ENCODE measurements around the gene GALNT2.

The GALNT2 gene

DNA sequence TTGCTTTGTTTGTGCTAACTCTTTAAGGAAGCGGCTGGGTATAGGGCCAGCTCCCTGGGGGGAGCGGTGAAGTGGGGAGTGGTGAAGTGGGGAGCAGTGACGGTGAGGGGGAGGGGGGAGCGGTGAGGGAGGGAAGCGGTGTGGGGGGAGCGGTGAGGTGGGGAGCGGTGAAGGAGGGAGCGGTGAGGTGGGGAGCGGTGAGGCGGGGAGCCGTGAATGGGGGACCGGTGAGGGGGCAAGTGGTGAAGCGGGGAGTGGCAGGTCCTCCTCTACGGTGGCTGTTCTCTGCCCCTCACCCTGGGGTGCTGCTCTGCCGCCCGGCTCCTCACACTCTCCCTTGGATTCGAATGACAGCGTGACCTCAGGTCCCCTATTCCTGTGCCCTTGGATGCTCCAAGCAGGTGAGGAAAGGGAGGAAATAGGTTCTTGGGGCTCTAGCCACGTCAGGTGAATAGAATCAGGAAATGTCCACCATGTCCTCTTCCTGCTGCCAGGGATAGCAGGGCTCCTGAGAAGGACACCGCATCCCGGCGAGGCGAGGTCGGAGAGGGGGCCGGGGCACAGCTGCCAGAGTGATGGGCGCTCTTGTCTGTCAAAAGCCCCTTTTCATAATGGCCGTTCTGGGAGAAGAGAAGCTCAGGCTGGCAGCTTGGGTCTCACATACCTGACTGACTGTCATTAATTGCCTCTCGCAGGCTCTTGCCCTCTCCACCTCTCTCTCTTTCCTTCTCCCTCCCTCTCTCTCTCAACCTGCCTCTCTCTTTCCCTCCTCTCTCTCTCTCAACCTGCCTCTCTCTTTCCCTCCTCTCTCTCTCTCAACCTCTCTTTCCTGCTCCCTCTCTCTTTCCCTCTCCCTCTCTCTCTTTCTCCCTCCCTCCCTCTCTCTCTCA lies 224.9 kb downstream of the GALNT2 start:
- H3K4me3 ChIP-seq (ENCODE audit: low read length in 2 of 2): no peak overlapping the region
- H3K36me3 ChIP-seq (ENCODE audit: control insufficient read depth in 2 of 2, insufficient read depth in 2 of 2, low read length in 2 of 2): no peaks in the 10 kb centered on the region
- no peak overlapping the region for H3K27ac ChIP-seq (ENCODE audit: low read length)
- H3K9me3 ChIP-seq (ENCODE audit: control insufficient read depth in 2 of 2, low read length in 2 of 2): no peaks in the 10 kb centered on the region
- H3K4me1 ChIP-seq (ENCODE audit: control insufficient read depth, insufficient read depth, low read length): no peaks in the 10 kb centered on the region
- peaks cover 7 to 20% of the 10 kb centered on the region in 2 donors for H3K27me3 ChIP-seq (ENCODE audit: control insufficient read depth in 1 of 2, insufficient read depth in 2 of 2, low read length in 2 of 2)
- H3K9ac ChIP-seq (ENCODE audit: low read length in 2 of 2): no peak overlapping the region

- peaks cover 7 to 20% of the 10 kb centered on the region in 2 donors for H3K27me3 ChIP-seq (ENCODE audit: control insufficient read depth in 1 of 2, insufficient read depth in 2 of 2, low read length in 2 of 2)
- no peaks in the 10 kb centered on the region for H3K36me3 ChIP-seq (ENCODE audit: control insufficient read depth in 2 of 2, insufficient read depth in 2 of 2, low read length in 2 of 2)
- H3K4me3 ChIP-seq (ENCODE audit: low read length in 2 of 2): no peak overlapping the region
- H3K27ac ChIP-seq (ENCODE audit: low read length): no peak overlapping the region
- H3K4me1 ChIP-seq (ENCODE audit: control insufficient read depth, insufficient read depth, low read length): no peaks in the 10 kb centered on the region
- H3K9me3 ChIP-seq (ENCODE audit: control insufficient read depth in 2 of 2, low read length in 2 of 2): no peaks in the 10 kb centered on the region
- H3K9ac ChIP-seq (ENCODE audit: low read length in 2 of 2): no peak overlapping the region
Measured at GRCh38 chr1:230292689-230293389, 225.8 kb downstream of the GALNT2 start.

- Histone ChIP-seq H3K4me1 (ENCODE audit: control insufficient read depth, insufficient read depth, low read length) (no peaks in the 10 kb centered on the region), H3K27ac (ENCODE audit: low read length) (no peak overlapping the region), H3K9me3 (ENCODE audit: control insufficient read depth in 2 of 2, low read length in 2 of 2) (no peaks in the 10 kb centered on the region), H3K27me3 (ENCODE audit: control insufficient read depth in 1 of 2, insufficient read depth in 2 of 2, low read length in 2 of 2) (peaks cover 7 to 20% of the 10 kb centered on the region in 2 donors), H3K9ac (ENCODE audit: low read length in 2 of 2) (no peak overlapping the region), H3K4me3 (ENCODE audit: low read length in 2 of 2) (no peak overlapping the region), H3K36me3 (ENCODE audit: control insufficient read depth in 2 of 2, insufficient read depth in 2 of 2, low read length in 2 of 2) (no peaks in the 10 kb centered on the region)
Measured at GRCh38 chr1:230293390-230293700, 226.3 kb downstream of the GALNT2 start.

GRCh38 chr1:230295367-230295766 lies 228.3 kb downstream of the GALNT2 start:
- H3K27ac ChIP-seq (ENCODE audit: low read length): no peak overlapping the region
- H3K36me3 ChIP-seq (ENCODE audit: control insufficient read depth in 2 of 2, insufficient read depth in 2 of 2, low read length in 2 of 2): no peaks in the 10 kb centered on the region
- peaks cover 5 to 13% of the 10 kb centered on the region in 2 donors for H3K27me3 ChIP-seq (ENCODE audit: control insufficient read depth in 1 of 2, insufficient read depth in 2 of 2, low read length in 2 of 2)
- H3K9ac ChIP-seq (ENCODE audit: low read length in 2 of 2): no peak overlapping the region
- no peaks in the 10 kb centered on the region for H3K4me1 ChIP-seq (ENCODE audit: control insufficient read depth, insufficient read depth, low read length)
- no peak overlapping the region for H3K4me3 ChIP-seq (ENCODE audit: low read length in 2 of 2)
- H3K9me3 ChIP-seq (ENCODE audit: control insufficient read depth in 2 of 2, low read length in 2 of 2): no peaks in the 10 kb centered on the region

DNA sequence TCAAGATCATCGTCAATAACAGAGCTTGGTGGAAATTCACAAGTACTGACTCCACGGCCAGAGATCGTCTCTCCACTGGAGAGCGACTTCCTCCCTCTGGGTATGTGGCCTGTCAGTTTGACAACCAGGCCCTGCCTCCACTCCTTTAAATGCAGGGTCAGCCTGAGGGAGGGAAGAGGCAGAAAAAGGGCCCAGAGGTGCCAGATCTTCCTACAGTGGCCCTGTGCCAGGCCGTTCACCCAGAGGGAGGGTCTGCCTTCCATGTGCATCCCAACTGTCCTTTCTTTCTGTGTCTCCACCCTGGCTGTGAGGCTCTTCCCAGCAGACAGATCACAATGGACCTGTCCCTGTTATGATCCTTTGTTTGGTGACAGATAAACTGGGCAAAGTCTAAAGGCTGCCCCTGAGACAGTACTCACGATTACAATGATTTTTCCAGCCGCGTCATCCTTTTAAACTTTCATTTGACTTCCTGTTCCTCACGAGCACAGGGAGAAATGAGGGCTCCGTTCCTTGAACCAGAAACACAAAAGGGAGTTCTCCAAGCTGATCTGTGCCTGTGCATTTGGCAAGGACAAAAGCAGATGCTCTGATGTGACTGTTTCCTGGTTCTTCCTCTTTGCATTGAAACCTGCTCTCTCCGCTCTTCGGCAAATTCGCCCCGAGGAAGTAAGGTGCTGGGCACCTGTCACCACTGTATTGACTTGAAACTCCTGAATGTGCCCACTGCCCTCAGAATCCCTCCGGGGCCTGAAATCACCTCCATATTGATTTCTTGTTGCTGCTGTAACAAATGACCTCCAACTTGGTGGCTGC lies 232.4 kb downstream of the GALNT2 start:
- H3K4me1 ChIP-seq (ENCODE audit: control insufficient read depth, insufficient read depth, low read length): no peaks in the 10 kb centered on the region
- no peak overlapping the region for H3K9ac ChIP-seq (ENCODE audit: low read length in 2 of 2)
- H3K27me3 ChIP-seq (ENCODE audit: control insufficient read depth in 1 of 2, insufficient read depth in 2 of 2, low read length in 2 of 2): no peaks in the 10 kb centered on the region
- no peaks in the 10 kb centered on the region for H3K36me3 ChIP-seq (ENCODE audit: control insufficient read depth in 2 of 2, insufficient read depth in 2 of 2, low read length in 2 of 2)
- H3K27ac ChIP-seq (ENCODE audit: low read length): no peak overlapping the region
- no peaks in the 10 kb centered on the region for H3K9me3 ChIP-seq (ENCODE audit: control insufficient read depth in 2 of 2, low read length in 2 of 2)
- no peak overlapping the region for H3K4me3 ChIP-seq (ENCODE audit: low read length in 2 of 2)

DNA sequence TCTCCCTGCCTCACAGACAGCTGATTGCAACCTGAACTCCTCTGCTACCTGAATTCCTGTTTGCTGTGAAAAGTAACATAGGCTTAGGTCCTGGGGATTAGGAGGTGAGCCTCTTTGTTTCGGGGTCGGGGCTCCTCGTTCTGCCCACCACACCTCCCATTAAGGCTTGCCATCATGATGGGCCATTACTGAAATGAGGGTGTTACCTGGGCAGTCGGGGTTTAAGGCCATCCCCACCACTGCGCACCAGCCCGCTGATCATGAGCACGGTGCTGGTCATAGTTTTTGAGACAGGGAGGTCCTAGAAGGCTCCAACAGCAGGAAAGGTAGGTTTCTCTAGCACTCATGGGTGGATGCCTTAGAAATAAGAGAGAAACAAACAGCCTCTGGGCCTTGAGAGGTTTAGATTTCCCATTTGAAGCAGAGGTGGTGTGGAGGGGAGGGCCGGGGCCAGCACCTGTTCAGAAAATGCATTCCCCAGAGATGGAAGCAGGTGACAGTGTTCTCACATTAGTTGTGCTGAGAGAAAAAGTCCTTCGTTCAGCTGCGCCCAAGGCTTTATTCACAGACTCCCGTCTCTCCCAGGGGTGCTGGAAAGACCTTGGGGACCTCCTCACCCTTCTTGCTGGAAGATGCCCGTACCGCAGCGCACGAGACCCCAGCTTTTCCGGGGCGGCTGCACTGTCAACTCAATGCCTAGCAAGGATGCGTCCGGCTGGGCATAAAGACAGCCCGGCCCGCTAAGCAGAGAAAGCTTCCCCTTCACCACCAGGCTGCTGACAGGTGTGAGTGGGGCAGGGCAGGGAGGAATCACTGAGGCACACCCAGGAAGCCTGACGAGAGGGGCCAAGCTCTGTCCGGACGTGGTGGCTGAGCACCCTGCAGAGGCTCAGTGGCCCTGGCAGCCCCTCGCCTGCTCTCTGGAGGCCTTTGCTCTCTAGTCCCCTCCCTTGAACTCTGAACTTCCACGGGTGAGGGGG lies 233.6 kb downstream of the GALNT2 start:
- no peaks in the 10 kb centered on the region for H3K27me3 ChIP-seq (ENCODE audit: control insufficient read depth in 1 of 2, insufficient read depth in 2 of 2, low read length in 2 of 2)
- no peaks in the 10 kb centered on the region for H3K9me3 ChIP-seq (ENCODE audit: control insufficient read depth in 2 of 2, low read length in 2 of 2)
- H3K9ac ChIP-seq (ENCODE audit: low read length in 2 of 2): no peak overlapping the region
- no peaks in the 10 kb centered on the region for H3K4me1 ChIP-seq (ENCODE audit: control insufficient read depth, insufficient read depth, low read length)
- no peaks in the 10 kb centered on the region for H3K36me3 ChIP-seq (ENCODE audit: control insufficient read depth in 2 of 2, insufficient read depth in 2 of 2, low read length in 2 of 2)
- no peak overlapping the region for H3K27ac ChIP-seq (ENCODE audit: low read length)
- H3K4me3 ChIP-seq (ENCODE audit: low read length in 2 of 2): no peak overlapping the region

GRCh38 chr1:230301322-230301721 lies 234.3 kb downstream of the GALNT2 start:
- Histone ChIP-seq H3K9me3 (ENCODE audit: control insufficient read depth in 2 of 2, low read length in 2 of 2) (no peaks in the 10 kb centered on the region), H3K36me3 (ENCODE audit: control insufficient read depth in 2 of 2, insufficient read depth in 2 of 2, low read length in 2 of 2) (no peaks in the 10 kb centered on the region), H3K27me3 (ENCODE audit: control insufficient read depth in 1 of 2, insufficient read depth in 2 of 2, low read length in 2 of 2) (no peaks in the 10 kb centered on the region), H3K27ac (ENCODE audit: low read length) (no peak overlapping the region), H3K4me3 (ENCODE audit: low read length in 2 of 2) (no peak overlapping the region), H3K9ac (ENCODE audit: low read length in 2 of 2) (no peak overlapping the region), H3K4me1 (ENCODE audit: control insufficient read depth, insufficient read depth, low read length) (no peaks in the 10 kb centered on the region)

DNA sequence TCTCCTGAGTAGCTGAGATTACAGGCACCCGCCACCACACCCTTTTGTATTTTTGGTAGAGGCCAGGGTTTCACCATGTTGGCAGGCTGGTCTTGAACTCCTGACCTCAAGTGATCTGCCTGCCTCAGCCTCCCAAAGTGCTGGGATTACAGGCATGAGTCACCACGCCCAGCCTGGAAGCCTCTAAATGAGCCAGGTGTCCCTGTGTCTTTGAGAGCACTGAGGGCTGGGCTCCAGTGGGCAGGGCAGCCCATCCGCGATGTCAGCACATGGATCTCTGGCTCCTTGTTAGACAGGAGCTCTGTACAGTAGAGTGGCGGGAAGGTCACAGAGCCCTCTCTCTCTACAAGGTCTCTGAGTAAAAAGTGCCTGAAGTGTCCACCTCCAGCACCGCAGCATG lies 234.8 kb downstream of the GALNT2 start:
- no peaks in the 10 kb centered on the region for H3K9me3 ChIP-seq (ENCODE audit: control insufficient read depth in 2 of 2, low read length in 2 of 2)
- H3K9ac ChIP-seq (ENCODE audit: low read length in 2 of 2): no peak overlapping the region
- H3K27me3 ChIP-seq (ENCODE audit: control insufficient read depth in 1 of 2, insufficient read depth in 2 of 2, low read length in 2 of 2): no peaks in the 10 kb centered on the region
- H3K4me1 ChIP-seq (ENCODE audit: control insufficient read depth, insufficient read depth, low read length): peaks cover under 1% of the 10 kb centered on the region
- H3K27ac ChIP-seq (ENCODE audit: low read length): no peak overlapping the region
- no peak overlapping the region for H3K4me3 ChIP-seq (ENCODE audit: low read length in 2 of 2)
- H3K36me3 ChIP-seq (ENCODE audit: control insufficient read depth in 2 of 2, insufficient read depth in 2 of 2, low read length in 2 of 2): no peaks in the 10 kb centered on the region

GRCh38 chr1:230303069-230303468 lies 236.0 kb downstream of the GALNT2 start:
- Histone ChIP-seq H3K9me3 (ENCODE audit: control insufficient read depth in 2 of 2, low read length in 2 of 2) (no peaks in the 10 kb centered on the region), H3K36me3 (ENCODE audit: control insufficient read depth in 2 of 2, insufficient read depth in 2 of 2, low read length in 2 of 2) (no peaks in the 10 kb centered on the region), H3K4me3 (ENCODE audit: low read length in 2 of 2) (no peak overlapping the region), H3K9ac (ENCODE audit: low read length in 2 of 2) (no peak overlapping the region), H3K27me3 (ENCODE audit: control insufficient read depth in 1 of 2, insufficient read depth in 2 of 2, low read length in 2 of 2) (no peaks in the 10 kb centered on the region), H3K27ac (ENCODE audit: low read length) (no peak overlapping the region), H3K4me1 (ENCODE audit: control insufficient read depth, insufficient read depth, low read length) (peaks cover 5% of the 10 kb centered on the region)

GRCh38 chr1:230303822-230304221 lies 236.8 kb downstream of the GALNT2 start:
- Histone ChIP-seq H3K36me3 (ENCODE audit: control insufficient read depth in 2 of 2, insufficient read depth in 2 of 2, low read length in 2 of 2) (no peaks in the 10 kb centered on the region), H3K9me3 (ENCODE audit: control insufficient read depth in 2 of 2, low read length in 2 of 2) (no peaks in the 10 kb centered on the region), H3K27me3 (ENCODE audit: control insufficient read depth in 1 of 2, insufficient read depth in 2 of 2, low read length in 2 of 2) (no peaks in the 10 kb centered on the region), H3K4me3 (ENCODE audit: low read length in 2 of 2) (no peak overlapping the region), H3K9ac (ENCODE audit: low read length in 2 of 2) (no peak overlapping the region), H3K4me1 (ENCODE audit: control insufficient read depth, insufficient read depth, low read length) (peaks cover 5% of the 10 kb centered on the region), H3K27ac (ENCODE audit: low read length) (no peak overlapping the region)

Measured in stomach smooth muscle (tissue), 2 donors.